PFSK-1 (cell line): ENCODE data around the gene MAGI1.

Experiments used
- FOXP2 ChIP-seq: optimal IDR thresholded peaks from 2 replicates; pipeline ENCODE3; 2011; ENCODE audit warnings: borderline replicate concordance, control low read depth, inconsistent platforms; ENCODE audit not compliant: insufficient read depth; ENCODE audit errors: extremely low read length, extremely low read depth
- POLR2AphosphoS5 ChIP-seq: IDR thresholded peaks from 2 replicates; pipeline ENCODE4 v1.6.1; 2012; ENCODE audit warnings: low read depth, mild to moderate bottlenecking, control low read depth, low read length, moderate library complexity
- REST ChIP-seq, 2 experiments: IDR thresholded peaks; 2 replicates each; pipeline versions ENCODE4 v1.6.1 to v1.8.0; 2011 to 2012; ENCODE audit warnings: low read depth in 2 of 2, low read length in 2 of 2, control low read depth in 1 of 2, inconsistent platforms in 1 of 2, mild to moderate bottlenecking in 1 of 2, moderate library complexity in 1 of 2; ENCODE audit not compliant: insufficient read depth in 1 of 2
- SIN3A ChIP-seq: IDR thresholded peaks from 2 replicates; pipeline ENCODE4 v1.6.1; 2012; ENCODE audit warnings: mild to moderate bottlenecking, low read length, moderate library complexity, borderline replicate concordance; ENCODE audit not compliant: insufficient read depth
- TAF1 ChIP-seq: IDR thresholded peaks from 2 replicates; pipeline ENCODE4 v1.6.1; 2012; ENCODE audit warnings: low read length, control low read depth, borderline replicate concordance; ENCODE audit not compliant: insufficient read depth

The MAGI1 gene

GRCh38 chr3:66010348-66010738 lies 28.4 kb downstream of the MAGI1 start:
- no peak for TF ChIP-seq SIN3A
- TF ChIP-seq POLR2AphosphoS5 = no peak
- TF ChIP-seq TAF1 = no peak
- no peak for TF ChIP-seq REST (IDR thresholded peaks at IDR 0.05; ENCODE audit: insufficient read depth in 1 of 2, low read depth in 2 of 2, low read length in 2 of 2)
- TF ChIP-seq FOXP2 = no peak

GRCh38 chr3:66004244-66004643 lies 34.5 kb downstream of the MAGI1 start:
- TF ChIP-seq FOXP2 (no peak), TAF1 (no peak), REST (IDR thresholded peaks at IDR 0.05; ENCODE audit: insufficient read depth in 1 of 2, low read depth in 2 of 2, low read length in 2 of 2) (no peak), POLR2AphosphoS5 (no peak), SIN3A (no peak)

GRCh38 chr3:66001626-66002025 lies 37.1 kb downstream of the MAGI1 start:
- no peak for TF ChIP-seq REST (IDR thresholded peaks at IDR 0.05; ENCODE audit: insufficient read depth in 1 of 2, low read depth in 2 of 2, low read length in 2 of 2)
- no peak for TF ChIP-seq FOXP2
- no peak for TF ChIP-seq SIN3A
- TF ChIP-seq TAF1 = no peak
- no peak for TF ChIP-seq POLR2AphosphoS5

- no peak for TF ChIP-seq REST (IDR thresholded peaks at IDR 0.05; ENCODE audit: insufficient read depth in 1 of 2, low read depth in 2 of 2, low read length in 2 of 2)
- TF ChIP-seq TAF1 = no peak
- TF ChIP-seq SIN3A = no peak
- no peak for TF ChIP-seq POLR2AphosphoS5
- TF ChIP-seq FOXP2 = no peak
These were observed 38.2 kb downstream of the MAGI1 start for GRCh38 chr3:66000506-66000905.

- TF ChIP-seq POLR2AphosphoS5 = no peak
These were observed 39.1 kb downstream of the MAGI1 start for GRCh38 chr3:65999606-66000005.
